Loucy (cell line): ENCODE data around the gene GLT8D1.

ENCODE experiments used
- H2AFZ ChIP-seq: fragments of 200-600 bp; sonication (generic); 2 replicates; pipeline ENCODE4 v1.6.0; 2016; ENCODE audit warnings: antibody characterized with exemption, mild to moderate bottlenecking, low read length, moderate library complexity
- H3F3A ChIP-seq: fragments of 200-600 bp; 2 replicates; pipeline ENCODE4 v1.6.0; 2016; ENCODE audit warnings: antibody characterized with exemption, low read depth, mild to moderate bottlenecking
- H3K27me3 ChIP-seq: fragments of 200-600 bp; sonication (generic); 2 replicates; pipeline ENCODE4 v1.6.1; 2014; ENCODE audit warnings: low read length, mild to moderate bottlenecking; ENCODE audit not compliant: insufficient read depth, poor library complexity, severe bottlenecking
- H3K36me3 ChIP-seq: fragments of 200-600 bp; sonication (generic); 2 replicates; pipeline ENCODE4 v1.6.1; 2016; ENCODE audit warnings: low read length; ENCODE audit not compliant: insufficient read depth
- H3K4me1 ChIP-seq: fragments of 200-600 bp; sonication (generic); 2 replicates; pipeline ENCODE4 v1.5.1; 2014; ENCODE audit warnings: low read length, mild to moderate bottlenecking; ENCODE audit not compliant: insufficient read depth, poor library complexity, severe bottlenecking
- H3K4me2 ChIP-seq: fragments of 200-600 bp; sonication (generic); 2 replicates; pipeline ENCODE4 v1.6.0; 2014; ENCODE audit warnings: antibody characterized with exemption, low read length, low read depth, mild to moderate bottlenecking; ENCODE audit not compliant: poor library complexity, severe bottlenecking
- H3K4me3 ChIP-seq: fragments of 200-600 bp; sonication (generic); 2 replicates; pipeline ENCODE4 v1.5.1; 2014; ENCODE audit warnings: low read length, mild to moderate bottlenecking, mixed read lengths; ENCODE audit not compliant: poor library complexity, severe bottlenecking
- H3K79me2 ChIP-seq: fragments of 200-600 bp; sonication (generic); 2 replicates; pipeline ENCODE4 v1.6.1; 2014; ENCODE audit warnings: low read length; ENCODE audit not compliant: insufficient read depth
- H3K9ac ChIP-seq: fragments of 200-600 bp; sonication (generic); 2 replicates; pipeline ENCODE4 v1.6.0; 2014; ENCODE audit warnings: mild to moderate bottlenecking, low read depth, low read length, moderate library complexity; ENCODE audit not compliant: poor library complexity, severe bottlenecking
- H3K9me2 ChIP-seq: fragments of 200-600 bp; sonication (generic); replicated peaks from 2 replicates; pipeline ENCODE4 v1.6.1; 2016; ENCODE audit warnings: low read depth, low read length, mixed read lengths
- H3K9me3 ChIP-seq: fragments of 200-600 bp; sonication (generic); 2 replicates; pipeline ENCODE4 v1.6.1; 2014; ENCODE audit warnings: mild to moderate bottlenecking, antibody characterized with exemption, low read length, low read depth; ENCODE audit not compliant: insufficient read depth
- H4K20me1 ChIP-seq: fragments of 200-600 bp; sonication (generic); 2 replicates; pipeline ENCODE4 v1.6.0; 2014; ENCODE audit warnings: antibody characterized with exemption, low read length, mild to moderate bottlenecking; ENCODE audit not compliant: insufficient read depth, poor library complexity, severe bottlenecking
- CTCF ChIP-seq: fragments of 200-600 bp; sonication (generic); conservative IDR thresholded peaks from 2 replicates; pipeline ENCODE4 v1.5.1; 2014; ENCODE audit warnings: mild to moderate bottlenecking, antibody characterized with exemption, low read length
- EZH2phosphoT487 ChIP-seq: fragments of 200-600 bp; IDR thresholded peaks from 2 replicates; pipeline ENCODE4 v1.6.1; 2018; ENCODE audit warnings: antibody characterized with exemption, mild to moderate bottlenecking, moderate library complexity, borderline replicate concordance

GLT8D1 gene, protein sequence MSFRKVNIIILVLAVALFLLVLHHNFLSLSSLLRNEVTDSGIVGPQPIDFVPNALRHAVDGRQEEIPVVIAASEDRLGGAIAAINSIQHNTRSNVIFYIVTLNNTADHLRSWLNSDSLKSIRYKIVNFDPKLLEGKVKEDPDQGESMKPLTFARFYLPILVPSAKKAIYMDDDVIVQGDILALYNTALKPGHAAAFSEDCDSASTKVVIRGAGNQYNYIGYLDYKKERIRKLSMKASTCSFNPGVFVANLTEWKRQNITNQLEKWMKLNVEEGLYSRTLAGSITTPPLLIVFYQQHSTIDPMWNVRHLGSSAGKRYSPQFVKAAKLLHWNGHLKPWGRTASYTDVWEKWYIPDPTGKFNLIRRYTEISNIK

GRCh38 chr3:52705688-52706686, at the start of gene GLT8D1, which contains the start of gene SPCS1:
GLT8D1 (minus strand) TSS chr3:52705791; CDS start chr3:52700460, 5,331 bp downstream.
SPCS1 (plus strand) TSS chr3:52706106; CDS start chr3:52706247, 141 bp downstream.
- Histone ChIP-seq H3K9ac (peak within 1 kb of the TSS; percentile 98), H3K4me3 (peak within 1 kb of the TSS; percentile 99), H3K27me3 (peaks cover 4% of the 10 kb centered on the region), H3K9me3 (no peaks in the 10 kb centered on the region), H3K4me2 (peak within 1 kb of the TSS; percentile 96), H3K36me3 (no peaks in the 10 kb centered on the region), H3K4me1 (peaks cover 23% of the 10 kb centered on the region), H3K9me2 (no peaks in the 10 kb centered on the region), H4K20me1 (peaks cover 16% of the 10 kb centered on the region), H2AFZ (peak within 1 kb of the TSS; percentile 97), H3K79me2 (peaks cover 49% of the 10 kb centered on the region), H3F3A (no peaks in the 10 kb centered on the region)
- TF ChIP-seq EZH2phosphoT487 (no peak), CTCF (no peak)

DNA sequence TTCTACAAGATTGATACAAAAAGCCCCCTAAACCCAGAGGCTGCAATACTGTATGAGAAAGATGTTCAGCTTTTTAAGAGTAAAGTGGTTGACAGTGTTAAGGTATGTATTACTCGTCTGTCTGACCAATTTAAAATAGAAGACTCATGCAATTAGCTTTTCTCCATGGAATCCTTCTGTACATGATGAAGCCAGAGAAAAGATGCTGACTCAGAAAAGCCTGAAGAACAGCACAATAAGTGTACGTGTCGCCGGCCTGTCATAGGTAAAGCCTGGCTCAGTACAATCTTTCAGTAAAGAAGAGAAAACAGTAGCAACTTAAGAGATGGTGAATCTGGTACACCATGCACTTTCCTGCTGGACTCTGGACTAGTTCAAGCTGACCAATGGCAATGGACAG, 48.8 kb upstream of the GLT8D1 start:
- peaks cover 11% of the 10 kb centered on the region; the same call in 1 of the 2 replicates for H3K36me3 ChIP-seq
- no peaks in the 10 kb centered on the region for H3K4me1 ChIP-seq
- no peak overlapping the region for H3K9ac ChIP-seq
- H3K9me2 ChIP-seq = no peaks in the 10 kb centered on the region
- no peaks in the 10 kb centered on the region for H3F3A ChIP-seq
- TF ChIP-seq EZH2phosphoT487 (no peak), CTCF (no peak)
- H3K4me2 ChIP-seq = no peak overlapping the region
- H4K20me1 ChIP-seq = no peaks in the 10 kb centered on the region
- H3K27me3 ChIP-seq = no peaks in the 10 kb centered on the region
- no peak overlapping the region for H2AFZ ChIP-seq
- H3K4me3 ChIP-seq = no peak overlapping the region
- H3K79me2 ChIP-seq = no peaks in the 10 kb centered on the region
- H3K9me3 ChIP-seq = no peaks in the 10 kb centered on the region

- H3F3A ChIP-seq = no peaks in the 10 kb centered on the region
- no peak overlapping the region for H3K4me3 ChIP-seq
- no peaks in the 10 kb centered on the region for H3K27me3 ChIP-seq
- H3K36me3 ChIP-seq = peaks cover 16% of the 10 kb centered on the region; the same call in 1 of the 2 replicates
- no peaks in the 10 kb centered on the region for H3K4me1 ChIP-seq
- no peaks in the 10 kb centered on the region for H3K79me2 ChIP-seq
- H3K9me3 ChIP-seq = no peaks in the 10 kb centered on the region
- no peak overlapping the region for H2AFZ ChIP-seq
- TF ChIP-seq CTCF = no peak
- no peak for TF ChIP-seq EZH2phosphoT487
- no peaks in the 10 kb centered on the region for H4K20me1 ChIP-seq
- H3K9ac ChIP-seq = no peak overlapping the region
- H3K4me2 ChIP-seq = no peak overlapping the region
- H3K9me2 ChIP-seq = no peaks in the 10 kb centered on the region
These were observed 46.6 kb upstream of the GLT8D1 start for GRCh38 chr3:52752045-52752660.
